ENCODE data around the gene EFHD1. TPM values are rescaled to one million over a fixed set of nuclear protein-coding genes. Genes with fewer than 3 reads are reported as not detected.

EFHD1 gene
- total RNA-seq: 1 to 10 TPM; 7.1 to 8.2 TPM

GRCh38 chr2:232633413-232634205, at the start of gene EFHD1:
Gene EFHD1 (plus strand): TSS chr2:232633604. CDS start chr2:232633705, 101 bp downstream.

GRCh38 chr2:232697059-232697806, 63.8 kb downstream of the EFHD1 start, which contains the start of gene GIGYF2:
Gene GIGYF2 (plus strand): TSS chr2:232697331. CDS start chr2:232735198, 37,867 bp downstream.

Other genes starting within 250 kb of the EFHD1 start
- gene ALPG, start 226.8 kb upstream of the EFHD1 start, total RNA-seq: not detected
- not detected for gene ALPI, start 177.5 kb upstream of the EFHD1 start, total RNA-seq
- not detected for gene ECEL1, start 145.8 kb upstream of the EFHD1 start, total RNA-seq
- gene PRSS56, start 113.2 kb upstream of the EFHD1 start, total RNA-seq: not detected
- not detected for gene CHRND, start 107.4 kb upstream of the EFHD1 start, total RNA-seq
- not detected for gene CHRNG, start 93.9 kb upstream of the EFHD1 start, total RNA-seq
- 10 to 100 TPM; 10.1 TPM for gene TIGD1, start 83.0 kb upstream of the EFHD1 start, total RNA-seq
- gene EIF4E2, start 82.9 kb upstream of the EFHD1 start, total RNA-seq: 10 to 100 TPM; 72.2 to 73.3 TPM
- 10 to 100 TPM; 65.6 to 66.0 TPM for gene GIGYF2, start 63.7 kb downstream of the EFHD1 start, total RNA-seq
- not detected for gene KCNJ13, start 143.0 kb downstream of the EFHD1 start, total RNA-seq
- gene SNORC, start 236.7 kb downstream of the EFHD1 start, total RNA-seq: 1 to 10 TPM; 1.6 to 1.7 TPM

All from activated naive CD4-positive, alpha-beta T cell treated with anti-CD3 and anti-CD28 coated beads, Interleukin-2, amount 10 ng/mL, durations not matched to agents 5 hours and 36 hours (primary cell).